Keratinocyte (primary cell): ENCODE measurements around the gene TIPARP. TPM values are rescaled to one million over a fixed set of nuclear protein-coding genes. Genes with fewer than 3 reads are reported as not detected.

Experiments
- DNase-seq: peaks from one replicate; pipeline ENCODE4 v3.0.0-alpha.2; 2011; ENCODE audit warnings: low read depth, missing footprints, low spot score
- FAIRE-seq: peaks from 2 replicates; lab custom pipeline; 2011; peaks lifted over from hg19 to GRCh38; lab: Jason Lieb, UNC
- H2AFZ ChIP-seq: 2 replicates; pipeline ENCODE4 v1.6.0; 2012; ENCODE audit warnings: low read length, control low read depth, inconsistent platforms; ENCODE audit not compliant: control insufficient read depth
- H3K27ac ChIP-seq: 2 replicates; pipeline ENCODE4 v1.5.1; 2011; ENCODE audit warnings: low read length; ENCODE audit not compliant: control insufficient read depth, insufficient read depth
- H3K27me3 ChIP-seq: 3 replicates; pipeline ENCODE4 v1.6.0; 2011; ENCODE audit warnings: low read length; ENCODE audit not compliant: control insufficient read depth, insufficient read depth; ENCODE audit errors: extremely low read depth
- H3K36me3 ChIP-seq, 2 experiments: 2 replicates in 1 of 2; 3 replicates in 1 of 2; pipeline ENCODE4 v1.5.1; 2011; ENCODE audit warnings: low read length in 2 of 2, mild to moderate bottlenecking in 1 of 2; ENCODE audit not compliant: control insufficient read depth in 2 of 2, insufficient read depth in 2 of 2; ENCODE audit errors: extremely low read depth in 1 of 2
- H3K4me1 ChIP-seq: 3 replicates; pipeline ENCODE4 v1.5.1; 2011; ENCODE audit warnings: low read length; ENCODE audit not compliant: control insufficient read depth, insufficient read depth; ENCODE audit errors: extremely low read depth
- H3K4me2 ChIP-seq: 3 replicates; pipeline ENCODE4 v1.6.0; 2011; ENCODE audit warnings: low read depth, low read length; ENCODE audit not compliant: control insufficient read depth, insufficient read depth; ENCODE audit errors: extremely low read depth
- H3K4me3 ChIP-seq, 3 experiments: fragments of 200-600 bp in 1 of 3; sonication (generic) in 1 of 3; 2 replicates in 2 of 3; 3 replicates in 1 of 3; pipeline ENCODE4 v1.5.1; 2011 to 2016; ENCODE audit warnings: low read length in 3 of 3, mild to moderate bottlenecking in 3 of 3, control low read depth in 2 of 3, inconsistent platforms in 1 of 3, low read depth in 1 of 3, mixed read lengths in 1 of 3, mixed run types in 1 of 3, moderate library complexity in 1 of 3; ENCODE audit not compliant: control insufficient read depth in 2 of 3, insufficient read depth in 2 of 3; ENCODE audit errors: extremely low read depth in 1 of 3
- H3K79me2 ChIP-seq: 2 replicates; pipeline ENCODE4 v1.6.0; 2012; ENCODE audit warnings: low read length; ENCODE audit not compliant: control insufficient read depth, insufficient read depth
- H3K9ac ChIP-seq: 3 replicates; pipeline ENCODE4 v1.6.0; 2011; ENCODE audit warnings: low read length; ENCODE audit not compliant: control insufficient read depth, insufficient read depth; ENCODE audit errors: extremely low read depth
- H3K9me1 ChIP-seq: 3 replicates; pipeline ENCODE4 v1.6.0; 2011; ENCODE audit warnings: low read length; ENCODE audit not compliant: control insufficient read depth, insufficient read depth; ENCODE audit errors: extremely low read depth
- H3K9me3 ChIP-seq: 2 replicates; pipeline ENCODE4 v1.5.1; 2012; ENCODE audit warnings: low read depth, low read length; ENCODE audit not compliant: control insufficient read depth
- H4K20me1 ChIP-seq: 3 replicates; pipeline ENCODE4 v1.6.0; 2011; ENCODE audit warnings: low read length; ENCODE audit not compliant: control insufficient read depth, insufficient read depth; ENCODE audit errors: extremely low read depth
- EZH2 ChIP-seq: IDR thresholded peaks from one replicate; pipeline ENCODE4 v1.6.1; 2012; ENCODE audit warnings: inconsistent platforms, mild to moderate bottlenecking, low read length, moderate library complexity
- dilution Hi-C: fragments of 300-500 bp; cut with MboI; formaldehyde crosslinking; loops from one replicate; pipeline ENCODE4 v1.7.0; 2020; ENCODE audit warnings: low sequenced_read_pairs; ENCODE audit not compliant: extremely low pct_ligation_motif_present
- polyA plus RNA-seq, 5 experiments: library from polyadenylated mRNA; depleted of rRNA in 3 of 5; stranded (reverse) in 3 of 5; stranded (forward) in 1 of 5; unstranded in 1 of 5; fragments of >200 nt; gene quantifications; 1 replicate in 1 of 5; 2 replicates in 3 of 5; 3 replicates in 1 of 5; pipeline versions ENCODE4 v1.2.1 to v1.2.3, GENCODE V29; 2011 to 2012; ENCODE audit warnings: missing spikeins in 2 of 5, low read depth in 1 of 5, low replicate concordance in 1 of 5
- TF ChIP-seq, protein P1 (sequence below), 3 experiments: IDR thresholded peaks in 1 of 3; conservative IDR thresholded peaks in 1 of 3; optimal IDR thresholded peaks in 1 of 3; 2 replicates in 2 of 3; 3 replicates in 1 of 3; pipeline versions ENCODE3 to v1.5.1; 2011; ENCODE audit warnings: low read length in 3 of 3, mild to moderate bottlenecking in 3 of 3, moderate library complexity in 2 of 3, control low read depth in 1 of 3, inconsistent platforms in 1 of 3; ENCODE audit not compliant: insufficient read depth in 2 of 3; ENCODE audit errors: extremely low read depth in 1 of 3

The TIPARP gene
- polyA plus RNA-seq, 1 donor (not counting 4 experiments of a cell fraction or from before 2014, with no cell fraction given) = 62.0 TPM

DNA sequence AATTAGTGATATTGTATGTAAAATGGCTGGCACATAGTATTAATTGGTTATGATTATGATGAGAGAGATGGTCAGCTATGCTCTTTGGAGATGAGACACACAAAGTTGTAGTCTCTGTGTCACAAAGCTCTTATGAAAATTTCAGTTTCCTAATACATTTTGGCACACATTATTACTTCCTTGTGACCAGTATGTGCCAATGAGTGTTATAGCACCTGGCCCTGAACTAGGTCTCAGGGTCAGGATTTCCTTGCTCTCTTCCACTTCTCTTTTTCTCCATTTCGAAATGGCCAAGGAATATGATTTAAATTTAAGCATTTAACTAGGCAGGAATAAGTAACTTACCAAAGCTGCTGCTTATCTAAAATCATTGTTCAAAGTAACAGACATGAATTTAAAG lies 28.0 kb downstream of the TIPARP start:
- Histone ChIP-seq H3K4me3 (no peak overlapping the region), H3K9me1 (no peaks in the 10 kb centered on the region), H3K36me3 (peaks cover 27 to 58% of the 10 kb centered on the region in 2 experiments), H2AFZ (no peak overlapping the region), H3K9me3 (no peaks in the 10 kb centered on the region), H3K27ac (no peak overlapping the region), H3K27me3 (no peaks in the 10 kb centered on the region), H3K4me1 (peaks cover 13% of the 10 kb centered on the region), H3K9ac (no peak overlapping the region), H3K79me2 (peaks cover 61% of the 10 kb centered on the region), H4K20me1 (peaks cover 2% of the 10 kb centered on the region), H3K4me2 (no peak overlapping the region)
- no peak for DNase-seq
- TF ChIP-seq EZH2 = no peak
- TF ChIP-seq, protein P1, sequence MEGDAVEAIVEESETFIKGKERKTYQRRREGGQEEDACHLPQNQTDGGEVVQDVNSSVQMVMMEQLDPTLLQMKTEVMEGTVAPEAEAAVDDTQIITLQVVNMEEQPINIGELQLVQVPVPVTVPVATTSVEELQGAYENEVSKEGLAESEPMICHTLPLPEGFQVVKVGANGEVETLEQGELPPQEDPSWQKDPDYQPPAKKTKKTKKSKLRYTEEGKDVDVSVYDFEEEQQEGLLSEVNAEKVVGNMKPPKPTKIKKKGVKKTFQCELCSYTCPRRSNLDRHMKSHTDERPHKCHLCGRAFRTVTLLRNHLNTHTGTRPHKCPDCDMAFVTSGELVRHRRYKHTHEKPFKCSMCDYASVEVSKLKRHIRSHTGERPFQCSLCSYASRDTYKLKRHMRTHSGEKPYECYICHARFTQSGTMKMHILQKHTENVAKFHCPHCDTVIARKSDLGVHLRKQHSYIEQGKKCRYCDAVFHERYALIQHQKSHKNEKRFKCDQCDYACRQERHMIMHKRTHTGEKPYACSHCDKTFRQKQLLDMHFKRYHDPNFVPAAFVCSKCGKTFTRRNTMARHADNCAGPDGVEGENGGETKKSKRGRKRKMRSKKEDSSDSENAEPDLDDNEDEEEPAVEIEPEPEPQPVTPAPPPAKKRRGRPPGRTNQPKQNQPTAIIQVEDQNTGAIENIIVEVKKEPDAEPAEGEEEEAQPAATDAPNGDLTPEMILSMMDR (optimal IDR thresholded peaks at IDR 0.05 in 1 of 3, IDR thresholded peaks at IDR 0.05 in 1 of 3, conservative IDR thresholded peaks at IDR 0.05 in 1 of 3; ENCODE audit: extremely low read depth in 1 of 3, insufficient read depth in 2 of 3, low read length in 3 of 3) = no peak
- dilution Hi-C loops = no loop called here
- peak; percentile 32 for FAIRE-seq

DNA sequence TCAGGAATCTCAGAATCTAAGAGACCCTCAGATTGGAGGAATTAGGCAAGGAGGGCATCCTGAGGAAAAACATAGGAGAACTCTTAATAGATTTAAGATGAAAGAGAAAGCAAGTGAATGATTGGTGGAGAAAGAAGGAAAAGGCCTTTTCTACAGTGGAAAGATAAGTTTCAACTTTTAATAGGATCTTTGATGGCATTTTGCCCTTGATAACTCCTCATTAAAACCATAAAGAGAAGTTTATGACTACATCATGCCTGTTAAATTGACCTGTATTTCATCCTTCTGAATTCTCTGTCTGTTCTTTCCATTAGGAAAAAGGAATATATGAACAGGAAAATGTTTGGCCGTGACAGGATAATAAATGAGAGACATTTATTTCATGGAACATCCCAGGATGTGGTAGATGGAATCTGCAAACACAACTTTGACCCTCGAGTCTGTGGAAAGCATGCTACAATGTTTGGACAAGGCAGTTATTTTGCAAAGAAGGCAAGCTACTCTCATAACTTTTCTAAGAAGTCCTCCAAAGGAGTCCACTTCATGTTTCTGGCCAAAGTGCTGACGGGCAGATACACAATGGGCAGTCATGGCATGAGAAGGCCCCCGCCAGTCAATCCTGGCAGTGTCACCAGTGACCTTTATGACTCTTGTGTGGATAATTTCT lies 30.1 kb downstream of the TIPARP start:
- H3K36me3 ChIP-seq = peaks cover 27 to 52% of the 10 kb centered on the region in 2 experiments
- dilution Hi-C loops = no loop called here
- no peak for FAIRE-seq

More for the DNA sequence above, 30.1 kb downstream of the TIPARP start:
- Histone ChIP-seq H3K27ac (no peak overlapping the region), H4K20me1 (peaks cover 2% of the 10 kb centered on the region), H3K4me3 (no peak overlapping the region), H3K9ac (no peak overlapping the region), H3K27me3 (no peaks in the 10 kb centered on the region), H2AFZ (no peak overlapping the region), H3K9me3 (no peaks in the 10 kb centered on the region), H3K4me2 (no peak overlapping the region), H3K9me1 (no peaks in the 10 kb centered on the region), H3K79me2 (peaks cover 40% of the 10 kb centered on the region), H3K4me1 (peaks cover 13% of the 10 kb centered on the region)
- DNase-seq = no peak
- no peak for TF ChIP-seq EZH2
- TF ChIP-seq, protein P1 (optimal IDR thresholded peaks at IDR 0.05 in 1 of 3, IDR thresholded peaks at IDR 0.05 in 1 of 3, conservative IDR thresholded peaks at IDR 0.05 in 1 of 3; ENCODE audit: extremely low read depth in 1 of 3, insufficient read depth in 2 of 3, low read length in 3 of 3) = no peak
